ENCODE measurements around the gene TFR2. TPM values are rescaled to one million over a fixed set of nuclear protein-coding genes. Genes with fewer than 3 reads are reported as not detected.

The TFR2 gene
- total and polyA plus RNA-seq, 2 donors (not counting 3 experiments of a cell fraction or from before 2014, with no cell fraction given): 0.37 to 0.60 TPM

DNA sequence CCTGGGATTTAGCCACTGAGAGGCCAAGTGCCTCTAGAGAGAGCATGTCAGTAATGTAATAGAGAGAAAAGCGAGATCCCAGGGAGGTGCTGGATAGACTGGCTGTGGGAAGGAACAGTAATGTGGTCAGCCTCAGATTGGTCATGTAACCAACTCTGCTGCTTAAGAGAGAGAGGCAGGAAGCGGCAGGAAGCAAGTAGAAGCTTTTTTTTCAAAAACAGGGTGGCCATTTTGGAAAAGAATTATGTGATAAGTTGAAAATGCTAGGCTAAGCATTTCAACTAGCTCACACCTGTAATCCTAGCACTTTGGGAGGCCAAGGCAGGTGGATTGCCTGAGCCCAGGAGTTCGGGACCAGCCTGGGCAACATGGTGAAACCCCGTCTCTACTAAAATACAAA, 42.9 kb downstream of the TFR2 start:
- H4K20me1 ChIP-seq (replicated peaks; ENCODE audit: control insufficient read depth, extremely low read depth, insufficient read depth, low read length): no peaks in the 10 kb centered on the region
- no peak overlapping the region for H2AFZ ChIP-seq (ENCODE audit: low read depth, low read length)
- DNase-seq (ENCODE audit: low read depth, low spot score) (no peak), FAIRE-seq (no peak)
- BruUV-seq (replicated peaks): no TSS peak
- H3K9ac ChIP-seq (replicated peaks; ENCODE audit: extremely low read depth, insufficient read depth, low read length): no peak overlapping the region
- TF ChIP-seq EZH2 (IDR thresholded peaks at IDR 0.05; ENCODE audit: borderline replicate concordance, low read depth, low read length, severe bottlenecking): no peak
- TF ChIP-seq POLR2AphosphoS5 (IDR thresholded peaks at IDR 0.05; ENCODE audit: insufficient read depth, low read depth, low read length): no peak
- TF ChIP-seq POLR2A (IDR thresholded peaks at IDR 0.05; ENCODE audit: low read depth, low read length): no peak
- TF ChIP-seq GATA2 (IDR thresholded peaks at IDR 0.05; ENCODE audit: insufficient read depth, insufficient read length, low read depth, low read length): no peak
- no peak for TF ChIP-seq JUN (IDR thresholded peaks at IDR 0.05; ENCODE audit: borderline replicate concordance, insufficient read depth, insufficient read length, low read depth)
- no peak for TF ChIP-seq FOS (IDR thresholded peaks at IDR 0.05; ENCODE audit: borderline replicate concordance, insufficient read depth, low read length)
- TF ChIP-seq MYC (IDR thresholded peaks at IDR 0.05; ENCODE audit: low read depth, low read length): no peak
- no peak for TF ChIP-seq CTCF (IDR thresholded peaks at IDR 0.05; ENCODE audit: extremely low read depth in 1 of 2, insufficient read depth in 1 of 2, low read depth in 1 of 2, low read length in 2 of 2)
- TF ChIP-seq, protein P1, sequence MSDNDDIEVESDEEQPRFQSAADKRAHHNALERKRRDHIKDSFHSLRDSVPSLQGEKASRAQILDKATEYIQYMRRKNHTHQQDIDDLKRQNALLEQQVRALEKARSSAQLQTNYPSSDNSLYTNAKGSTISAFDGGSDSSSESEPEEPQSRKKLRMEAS (IDR thresholded peaks at IDR 0.05; ENCODE audit: insufficient read depth, insufficient read length): no peak
- no peaks in the 10 kb centered on the region for H3K79me2 ChIP-seq (ENCODE audit: control insufficient read depth, insufficient read depth, low read length)
- H3K4me1 ChIP-seq (ENCODE audit: control insufficient read depth, extremely low read depth, insufficient read depth, low read length): no peaks in the 10 kb centered on the region
- no peaks in the 10 kb centered on the region for H3K9me1 ChIP-seq (replicated peaks; ENCODE audit: control insufficient read depth, extremely low read depth, insufficient read depth, low read length)
- no peak overlapping the region for H3K27ac ChIP-seq (ENCODE audit: insufficient read depth, low read depth, low read length)
- CTCF ChIA-PET: interaction anchor here (0.6 to 1.8 kb wide), 2 partner anchors 9 to 107 kb away, joined by 3 to 8 read pairs; partner anchors contain the start of gene POP7
- no peaks in the 10 kb centered on the region for H3K9me3 ChIP-seq (replicated peaks; ENCODE audit: control insufficient read depth, insufficient read depth, low read length)
- H3K4me3 ChIP-seq (replicated peaks in 1 of 3; ENCODE audit: insufficient read depth in 1 of 3, low read depth in 1 of 3, low read length in 3 of 3): no peak overlapping the region
- intact Hi-C loops (cut with micrococcal nuclease) (no loop called here), dilution Hi-C loops (cut with MboI; ENCODE audit: extremely low pct_ligation_motif_present, low sequenced_read_pairs) (no loop called here)
- no peak overlapping the region for H3K4me2 ChIP-seq (ENCODE audit: insufficient read depth, low read length)
- H3K27me3 ChIP-seq (ENCODE audit: control insufficient read depth in 2 of 2, insufficient read depth in 2 of 2, low read length in 2 of 2): peaks cover 0 to 2% of the 10 kb centered on the region in 2 experiments
- POLR2A ChIA-PET: interaction anchor here (0.7 kb wide), 1 partner anchor 14 kb away, joined by 3 read pairs; no protein-coding TSS in a partner anchor
- no peaks in the 10 kb centered on the region for H3K36me3 ChIP-seq (ENCODE audit: control insufficient read depth in 2 of 2, extremely low read depth in 1 of 2, insufficient read depth in 2 of 2, low read length in 2 of 2)
